Body of pancreas (tissue), 4 donors: ENCODE results near the gene DPH6. TPM values are rescaled to one million over a fixed set of nuclear protein-coding genes. Genes with fewer than 3 reads are reported as not detected.
"Not testable (repeated sequence)": the region's sequence is repeated elsewhere in the genome, so short reads cannot be mapped to it uniquely, and the experiment has no call there.

Experiments used
- ATAC-seq: fragments of 150-250 bp; one replicate; pipeline ENCODE4 v1.9.1; 2016
- DNase-seq, 4 donors: peaks; one replicate each; pipeline ENCODE4 v3.0.0-alpha.2; 2019
- H3K27ac ChIP-seq, 4 donors: fragments of 200-600 bp; sonication (generic); 1 replicate in 3 of 4; 2 replicates in 1 of 4; pipeline versions ENCODE4 v1.5.1 to v1.6.1; 2016 to 2019; ENCODE audit warnings: mild to moderate bottlenecking in 1 of 4, mixed read lengths in 1 of 4, moderate library complexity in 1 of 4
- H3K27me3 ChIP-seq, 2 donors: fragments of 200-600 bp; sonication (generic); one replicate each; pipeline ENCODE4 v1.6.0; 2016; ENCODE audit warnings: mild to moderate bottlenecking in 1 of 2
- H3K36me3 ChIP-seq, 2 donors: fragments of 200-600 bp; sonication (generic); replicated peaks in 1 of 2; 2 replicates each; pipeline ENCODE4 v1.5.1; 2016; ENCODE audit warnings: low read depth in 2 of 2; ENCODE audit not compliant: insufficient read depth in 1 of 2
- H3K4me1 ChIP-seq: fragments of 200-600 bp; sonication (generic); one replicate; pipeline ENCODE4 v1.6.0; 2016
- H3K4me3 ChIP-seq, 2 donors: fragments of 200-600 bp; sonication (generic); 1 replicate in 1 of 2; 2 replicates in 1 of 2; pipeline ENCODE4 v1.5.1; 2016 to 2019
- H3K9me3 ChIP-seq, 3 donors: fragments of 200-600 bp; sonication (generic); 1 replicate in 2 of 3; 2 replicates in 1 of 3; pipeline ENCODE4 v1.5.1; 2016
- CTCF ChIP-seq, 7 experiments: fragments of 450-650 bp in 4 of 7; fragments of 200-600 bp in 3 of 7; sonication (generic) in 3 of 7; IDR thresholded peaks; one replicate each; pipeline ENCODE4 v1.5.1; 2016 to 2019; ENCODE audit warnings: antibody characterized with exemption in 7 of 7
- POLR2A ChIP-seq, 3 donors: fragments of 450-650 bp; IDR thresholded peaks; one replicate each; pipeline ENCODE4 v1.6.1; 2016; ENCODE audit warnings: antibody characterized with exemption in 3 of 3, mild to moderate bottlenecking in 2 of 3
- WGBS, 2 donors: methylation state at CpG; one replicate each; pipeline ENCODE4 v1.1.5; 2017; 5-methylcytosine and 5-hydroxymethylcytosine counted together
- intact Hi-C: fragments of 100-400 bp; cut with DNase I; formaldehyde crosslinking; loops from one replicate; pipeline ENCODE4 v1.15.1; 2023
- total RNA-seq, 2 donors: library from RNA; depleted of rRNA; stranded (reverse); fragments of >200 nt; gene quantifications; one replicate each; pipeline ENCODE4 v1.1.0, GENCODE V29; 2016

Gene DPH6
- total RNA-seq, 2 donors from 2014 or later = 10.9 to 18.9 TPM

- TF ChIP-seq POLR2A (IDR thresholded peaks at IDR 0.05) = no peak
- no peak for TF ChIP-seq CTCF (IDR thresholded peaks at IDR 0.05)
- no peak overlapping the region for H3K4me3 ChIP-seq
- no peaks in the 10 kb centered on the region for H3K27me3 ChIP-seq
- H3K9me3 ChIP-seq = no peaks in the 10 kb centered on the region
- intact Hi-C loops = no loop called here
- WGBS, 2 donors = 85 to 87% methylated on average over 6 of the region's 6 CpGs
- no peak overlapping the region for H3K27ac ChIP-seq
- no peaks in the 10 kb centered on the region for H3K4me1 ChIP-seq
- no peak for DNase-seq
- ATAC-seq = no peak
- no peaks in the 10 kb centered on the region for H3K36me3 ChIP-seq
Observed at GRCh38 chr15:35330048-35330695, 215.8 kb downstream of the DPH6 start.

GRCh38 chr15:35329521-35329961, 216.4 kb downstream of the DPH6 start:
- H3K4me3 ChIP-seq = no peak overlapping the region
- H3K9me3 ChIP-seq = no peaks in the 10 kb centered on the region
- DNase-seq (no peak), ATAC-seq (no peak)
- intact Hi-C loops = no loop called here
- H3K4me1 ChIP-seq = no peaks in the 10 kb centered on the region
- H3K27ac ChIP-seq = no peak overlapping the region
- TF ChIP-seq CTCF (IDR thresholded peaks at IDR 0.05) (no peak), POLR2A (IDR thresholded peaks at IDR 0.05) (no peak)
- 79 to 91% methylated on average over 1 of the region's 1 CpG for WGBS, 2 donors
- no peaks in the 10 kb centered on the region for H3K27me3 ChIP-seq
- H3K36me3 ChIP-seq = no peaks in the 10 kb centered on the region

- H3K27ac ChIP-seq, intact Hi-C loops, ATAC-seq, H3K36me3 ChIP-seq, H3K4me1 ChIP-seq, H3K9me3 ChIP-seq, H3K4me3 ChIP-seq, DNase-seq, H3K27me3 ChIP-seq: not testable (repeated sequence)
- WGBS, 2 donors = 83 to 91% methylated on average over 4 of the region's 4 CpGs
Observed at GRCh38 chr15:35328836-35329235, 217.1 kb downstream of the DPH6 start.

GRCh38 chr15:35327789-35328188, 218.2 kb downstream of the DPH6 start:
- H3K4me1 ChIP-seq = no peaks in the 10 kb centered on the region
- no peak overlapping the region for H3K4me3 ChIP-seq
- ATAC-seq (no peak), DNase-seq (no peak)
- H3K9me3 ChIP-seq = no peaks in the 10 kb centered on the region
- H3K36me3 ChIP-seq = no peaks in the 10 kb centered on the region
- no peak for TF ChIP-seq CTCF (IDR thresholded peaks at IDR 0.05)
- TF ChIP-seq POLR2A (IDR thresholded peaks at IDR 0.05) = no peak
- intact Hi-C loops = no loop called here
- H3K27me3 ChIP-seq = no peaks in the 10 kb centered on the region
- no peak overlapping the region for H3K27ac ChIP-seq
- WGBS, 2 donors = 69 to 77% methylated on average over 2 of the region's 2 CpGs

GRCh38 chr15:35325374-35325941, 220.5 kb downstream of the DPH6 start:
- intact Hi-C loops = no loop called here
- Histone ChIP-seq H3K36me3 (no peaks in the 10 kb centered on the region), H3K27me3 (no peaks in the 10 kb centered on the region), H3K4me1 (no peaks in the 10 kb centered on the region), H3K4me3 (no peak overlapping the region), H3K27ac (no peak overlapping the region), H3K9me3 (no peaks in the 10 kb centered on the region)
- TF ChIP-seq CTCF (IDR thresholded peaks at IDR 0.05) = no peak
- TF ChIP-seq POLR2A (IDR thresholded peaks at IDR 0.05) = no peak
- no peak for ATAC-seq
- WGBS, 2 donors = 71 to 80% methylated on average over 3 of the region's 3 CpGs
- no peak for DNase-seq
